ENCODE data around the gene STARD3NL. TPM values are rescaled to one million over a fixed set of nuclear protein-coding genes. Genes with fewer than 3 reads are reported as not detected.

Gene STARD3NL
- total RNA-seq, 1 donor from 2014 or later, result 61.1 TPM

- no peak for TF ChIP-seq CTCF (IDR thresholded peaks at IDR 0.05; ENCODE audit: unreplicated experiment)
- Mint-ChIP-seq H3K27ac (no peak overlapping the region), H3K4me1 (ENCODE audit: low read depth) (peaks cover 21% of the 10 kb centered on the region), H3K27me3 (no peaks in the 10 kb centered on the region), H3K4me3 (ENCODE audit: low read depth) (no peak overlapping the region), H3K9me3 (ENCODE audit: low read depth) (no peaks in the 10 kb centered on the region), H3K36me3 (ENCODE audit: insufficient read depth) (peaks cover 8% of the 10 kb centered on the region)
- DNase-seq (ENCODE audit: low spot score, unreplicated experiment), result no peak
Measured at GRCh38 chr7:38181111-38181510, 3.1 kb downstream of the STARD3NL start.

DNA sequence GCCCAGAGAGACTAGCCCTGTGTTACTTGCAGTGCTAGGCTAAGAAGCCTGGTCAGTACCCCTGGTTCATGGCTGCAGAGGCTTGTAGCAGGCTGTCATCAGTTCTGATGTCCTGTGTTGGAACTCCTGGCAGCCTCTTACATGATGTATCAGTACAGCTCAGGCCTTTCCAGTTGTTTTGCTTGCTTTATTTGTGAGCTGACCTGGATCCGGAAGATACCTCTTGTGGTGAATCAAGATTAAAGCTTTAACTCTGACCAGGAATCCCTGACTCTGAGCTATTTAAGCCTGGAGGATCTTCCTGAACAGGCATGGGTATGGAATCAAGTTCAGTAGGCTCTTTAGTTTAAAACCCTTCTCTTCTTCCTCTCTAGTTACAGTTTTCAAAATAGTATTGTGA, 4.4 kb downstream of the STARD3NL start:
- no peaks in the 10 kb centered on the region for H3K27me3 Mint-ChIP-seq
- no peak for DNase-seq (ENCODE audit: low spot score, unreplicated experiment)
- H3K4me3 Mint-ChIP-seq (ENCODE audit: low read depth), result no peak overlapping the region
- H3K9me3 Mint-ChIP-seq (ENCODE audit: low read depth), result no peaks in the 10 kb centered on the region
- H3K4me1 Mint-ChIP-seq (ENCODE audit: low read depth), result peaks cover 21% of the 10 kb centered on the region
- peaks cover 8% of the 10 kb centered on the region for H3K36me3 Mint-ChIP-seq (ENCODE audit: insufficient read depth)
- TF ChIP-seq CTCF (IDR thresholded peaks at IDR 0.05; ENCODE audit: unreplicated experiment), result no peak
- H3K27ac Mint-ChIP-seq, result no peak overlapping the region

DNA sequence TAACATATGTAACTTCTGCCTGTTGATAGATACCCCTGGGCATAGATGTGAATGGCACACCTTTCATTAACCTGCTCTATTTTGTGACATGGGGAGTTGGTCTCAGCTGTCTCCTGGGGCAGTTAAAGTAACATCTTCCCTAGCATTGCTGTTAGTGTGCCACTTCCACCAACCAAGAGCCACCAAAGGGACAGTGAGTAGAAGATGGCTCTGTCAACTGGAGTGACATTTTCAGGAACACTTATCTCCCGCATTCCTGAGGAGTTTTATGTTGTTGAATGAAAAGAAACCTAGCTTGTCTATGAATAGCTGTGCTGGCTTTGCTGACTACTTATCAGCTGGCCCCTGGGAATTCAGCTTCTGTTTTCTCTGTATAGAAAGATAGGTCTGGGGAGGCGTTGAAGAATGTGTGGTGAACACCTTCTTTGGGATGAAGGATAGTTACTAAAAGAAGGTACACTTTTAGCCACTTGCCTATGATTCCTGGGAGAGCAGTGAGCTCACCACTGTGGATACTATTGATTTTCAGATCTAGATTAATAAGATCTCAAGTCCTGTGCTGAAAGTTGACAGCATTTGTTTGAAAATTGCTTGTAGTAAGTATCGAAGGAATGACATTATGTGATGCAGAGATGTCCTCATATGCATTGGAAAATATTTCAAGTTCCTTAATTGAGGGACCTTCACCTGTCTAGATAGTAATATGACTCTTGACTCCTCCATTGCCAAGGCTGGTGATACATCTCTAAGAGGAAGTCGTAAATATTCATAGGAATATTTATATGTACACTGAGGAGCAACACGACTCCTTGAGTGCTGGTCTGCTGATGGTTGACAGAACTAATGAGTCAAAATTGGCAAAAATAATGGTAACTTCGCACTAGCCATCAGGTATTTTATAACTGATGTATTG, 7.6 kb downstream of the STARD3NL start:
- no peak overlapping the region for H3K4me3 Mint-ChIP-seq (ENCODE audit: low read depth)
- H3K9me3 Mint-ChIP-seq (ENCODE audit: low read depth), result no peaks in the 10 kb centered on the region
- no peak for TF ChIP-seq CTCF (IDR thresholded peaks at IDR 0.05; ENCODE audit: unreplicated experiment)
- H3K36me3 Mint-ChIP-seq (ENCODE audit: insufficient read depth), result peaks cover 9% of the 10 kb centered on the region
- H3K27ac Mint-ChIP-seq, result no peak overlapping the region
- H3K27me3 Mint-ChIP-seq, result no peaks in the 10 kb centered on the region
- peaks cover 10% of the 10 kb centered on the region for H3K4me1 Mint-ChIP-seq (ENCODE audit: low read depth)
- DNase-seq (ENCODE audit: low spot score, unreplicated experiment), result no peak

- TF ChIP-seq CTCF (IDR thresholded peaks at IDR 0.05; ENCODE audit: unreplicated experiment), result no peak
- Mint-ChIP-seq H3K36me3 (ENCODE audit: insufficient read depth) (peaks cover 14% of the 10 kb centered on the region), H3K4me3 (ENCODE audit: low read depth) (no peak overlapping the region), H3K4me1 (ENCODE audit: low read depth) (peaks cover 10% of the 10 kb centered on the region), H3K9me3 (ENCODE audit: low read depth) (peaks cover 8% of the 10 kb centered on the region), H3K27me3 (no peaks in the 10 kb centered on the region), H3K27ac (peak overlapping the region; percentile 37)
- DNase-seq (ENCODE audit: low spot score, unreplicated experiment), result no peak
Measured at GRCh38 chr7:38186593-38187314, 8.7 kb downstream of the STARD3NL start.

GRCh38 chr7:38187794-38188440, 9.9 kb downstream of the STARD3NL start:
- Mint-ChIP-seq H3K36me3 (ENCODE audit: insufficient read depth) (peaks cover 18% of the 10 kb centered on the region), H3K4me1 (ENCODE audit: low read depth) (peaks cover 10% of the 10 kb centered on the region), H3K9me3 (ENCODE audit: low read depth) (peaks cover 13% of the 10 kb centered on the region), H3K27me3 (no peaks in the 10 kb centered on the region), H3K4me3 (ENCODE audit: low read depth) (no peak overlapping the region), H3K27ac (peak overlapping the region; percentile 10)
- no peak for TF ChIP-seq CTCF (IDR thresholded peaks at IDR 0.05; ENCODE audit: unreplicated experiment)
- DNase-seq (ENCODE audit: low spot score, unreplicated experiment), result no peak
